Psoas muscle (tissue), 8 donors: ENCODE data around the gene GRIP2. TPM values are rescaled to one million over a fixed set of nuclear protein-coding genes. Genes with fewer than 3 reads are reported as not detected.

Source experiments
- ATAC-seq, 4 donors: fragments of 200-7000 bp; cut with Tn5 transposase; one replicate each; pipeline ENCODE4 v1.9.1; 2020; ENCODE audit warnings: moderate library complexity in 3 of 4, mild to moderate bottlenecking in 2 of 4
- DNase-seq, 2 donors: peaks; one replicate each; pipeline ENCODE4 v3.0.0-alpha.2; 2020
- H3K27ac ChIP-seq: fragments of 200-600 bp; one replicate; pipeline ENCODE4 v1.8.0; 2022
- H3K27me3 ChIP-seq, 3 donors: fragments of 200-600 bp in 1 of 3; one replicate each; pipeline versions ENCODE4 v1.6.1 to v1.8.0; 2013 to 2022; ENCODE audit warnings: low read length in 2 of 3, mild to moderate bottlenecking in 2 of 3, moderate library complexity in 1 of 3; ENCODE audit not compliant: insufficient read depth in 3 of 3
- H3K36me3 ChIP-seq, 2 donors: fragments of 200-600 bp in 1 of 2; one replicate each; pipeline versions ENCODE4 v1.6.1 to v1.8.0; 2013 to 2022; ENCODE audit warnings: low read depth in 1 of 2, mild to moderate bottlenecking in 1 of 2, moderate library complexity in 1 of 2; ENCODE audit not compliant: insufficient read depth in 1 of 2
- H3K4me1 ChIP-seq: fragments of 200-600 bp; one replicate; pipeline ENCODE4 v1.8.0; 2022
- H3K4me3 ChIP-seq: fragments of 200-600 bp; one replicate; pipeline ENCODE4 v1.8.0; 2022; ENCODE audit warnings: mild to moderate bottlenecking
- H3K9me3 ChIP-seq: fragments of 200-600 bp; one replicate; pipeline ENCODE4 v1.8.0; 2022
- WGBS, 3 donors: extraction: QIAGEN DNeasy Blood & Tissue Kit; methylation state at CpG; one replicate each; pipeline versions ENCODE4 v1.1.6 to v1.1.7; 2013; 5-methylcytosine and 5-hydroxymethylcytosine counted together
- intact Hi-C, 2 donors: fragments of 100-400 bp; cut with DNase I; formaldehyde crosslinking; loops; one replicate each; pipeline versions ENCODE4 v1.11.0 to v1.14.2; 2022
- polyA plus RNA-seq, 3 donors: library from polyadenylated mRNA; stranded (reverse); fragments of 200-250 nt; gene quantifications; one replicate each; pipeline ENCODE4 v1.2.3, GENCODE V29; 2013
- total RNA-seq, 4 donors: library from RNA; stranded (reverse); fragmentation: NEBNext Ultra II Directional in 2 of 4; extraction: Animal tissue kit (Norgen Biotek cat#: 25700) in 2 of 4; gene quantifications; one replicate each; pipeline versions ENCODE4 v1.2.1 to v1.2.4, GENCODE V29; 2021 to 2023
- TF ChIP-seq, protein P1 (sequence below): fragments of 200-600 bp; IDR thresholded peaks from one replicate; pipeline ENCODE4 v1.8.0; 2022; ENCODE audit warnings: antibody characterized with exemption
- donor health status: healthy with polysubstance abuse.
- donor health status: DM: no; HTN: no; CAD: no; lungs with moderate emphysema.
- donor health status: Bipolar disorder and iron deficiency.
- donor health status: healthy.
- donor health status: DM: yes; HTN: yes; CAD: no.
- donor health status: DM: no; HTN: no; CAD: no.
- donor health status: DM: no; HTN: no; CAD: no.
- donor health status: DM: yes; HTN: yes; CAD: no.

Gene GRIP2
- total and polyA plus RNA-seq, 7 donors: 2.2 to 37.4 (median 24.9) TPM

DNA sequence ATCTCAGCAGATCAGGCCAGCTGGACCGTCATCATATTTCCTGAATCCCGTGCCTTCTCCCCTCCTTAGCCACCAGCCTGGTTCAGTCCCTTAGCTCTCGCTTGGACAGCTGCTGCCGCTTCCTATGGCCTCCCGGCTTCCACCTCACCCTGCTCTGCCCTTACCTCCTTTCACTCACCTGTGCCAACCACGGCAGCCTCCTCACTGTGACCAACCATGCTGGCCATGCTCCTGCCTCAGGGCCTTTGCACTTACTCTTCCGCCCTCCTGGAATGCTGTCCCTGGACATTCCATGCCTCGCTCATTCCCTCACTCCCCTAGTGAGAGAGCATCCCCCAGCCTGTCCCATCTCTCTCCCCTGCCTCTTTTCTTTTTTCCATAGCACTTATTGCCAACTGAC is 19.2 kb downstream of the GRIP2 start:
- DNase-seq: peak in 1 of 2 donors; percentile 35

DNA sequence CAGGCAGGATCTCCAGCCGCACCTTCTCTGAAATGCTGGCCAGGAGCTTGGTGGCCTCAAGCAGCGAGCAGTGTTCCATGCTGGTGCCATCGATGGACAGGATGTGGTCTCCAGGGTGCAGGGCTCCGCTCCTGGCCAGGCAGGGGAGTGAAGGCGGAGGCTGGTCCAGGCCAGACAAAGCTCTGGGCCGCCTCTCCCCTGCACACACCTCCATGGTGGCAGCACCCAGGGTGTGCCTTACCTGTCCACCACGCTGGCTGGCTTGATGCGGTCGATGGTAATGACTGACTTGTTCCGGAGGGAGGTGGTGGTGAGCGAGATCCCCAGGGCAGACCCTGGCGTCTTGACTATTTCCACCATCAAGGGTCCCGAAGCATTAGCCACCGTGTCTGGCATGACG is 20.0 kb downstream of the GRIP2 start:
- intact Hi-C loops: no loop called here
- peak in 1 of 2 donors; percentile 43 for DNase-seq

More for the DNA sequence above, 19.2 kb downstream of the GRIP2 start:
- intact Hi-C loops: no loop called here
- 68 to 83% (median 71%) methylated on average over 8 of the region's 8 CpGs for WGBS, 3 donors
- Histone ChIP-seq H3K9me3 (no peaks in the 10 kb centered on the region), H3K4me1 (peaks cover 49% of the 10 kb centered on the region), H3K27me3 (no peaks in the 10 kb centered on the region), H3K4me3 (no peak overlapping the region), H3K36me3 (peaks cover 0 to 40% of the 10 kb centered on the region in 2 donors), H3K27ac (peak overlapping the region; percentile 94)
- TF ChIP-seq, protein P1, sequence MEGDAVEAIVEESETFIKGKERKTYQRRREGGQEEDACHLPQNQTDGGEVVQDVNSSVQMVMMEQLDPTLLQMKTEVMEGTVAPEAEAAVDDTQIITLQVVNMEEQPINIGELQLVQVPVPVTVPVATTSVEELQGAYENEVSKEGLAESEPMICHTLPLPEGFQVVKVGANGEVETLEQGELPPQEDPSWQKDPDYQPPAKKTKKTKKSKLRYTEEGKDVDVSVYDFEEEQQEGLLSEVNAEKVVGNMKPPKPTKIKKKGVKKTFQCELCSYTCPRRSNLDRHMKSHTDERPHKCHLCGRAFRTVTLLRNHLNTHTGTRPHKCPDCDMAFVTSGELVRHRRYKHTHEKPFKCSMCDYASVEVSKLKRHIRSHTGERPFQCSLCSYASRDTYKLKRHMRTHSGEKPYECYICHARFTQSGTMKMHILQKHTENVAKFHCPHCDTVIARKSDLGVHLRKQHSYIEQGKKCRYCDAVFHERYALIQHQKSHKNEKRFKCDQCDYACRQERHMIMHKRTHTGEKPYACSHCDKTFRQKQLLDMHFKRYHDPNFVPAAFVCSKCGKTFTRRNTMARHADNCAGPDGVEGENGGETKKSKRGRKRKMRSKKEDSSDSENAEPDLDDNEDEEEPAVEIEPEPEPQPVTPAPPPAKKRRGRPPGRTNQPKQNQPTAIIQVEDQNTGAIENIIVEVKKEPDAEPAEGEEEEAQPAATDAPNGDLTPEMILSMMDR: no peak
- ATAC-seq: no peak

GRCh38 chr3:14519406-14519805 is 20.7 kb downstream of the GRIP2 start:
- H3K4me1 ChIP-seq: peaks cover 34% of the 10 kb centered on the region
- ATAC-seq (no peak), DNase-seq (peak in 1 of 2 donors; percentile 51)
- intact Hi-C loops: no loop called here
- H3K9me3 ChIP-seq: no peaks in the 10 kb centered on the region
- no peak overlapping the region for H3K27ac ChIP-seq
- H3K27me3 ChIP-seq: no peaks in the 10 kb centered on the region
- H3K4me3 ChIP-seq: no peak overlapping the region
- 61 to 90% (median 80%) methylated on average over 1 of the region's 1 CpG for WGBS, 3 donors
- H3K36me3 ChIP-seq: peaks cover 0 to 55% of the 10 kb centered on the region in 2 donors
- TF ChIP-seq, protein P1: no peak

More for the DNA sequence above, 20.0 kb downstream of the GRIP2 start:
- H3K36me3 ChIP-seq: peaks cover 0 to 47% of the 10 kb centered on the region in 2 donors
- no peaks in the 10 kb centered on the region for H3K9me3 ChIP-seq
- no peaks in the 10 kb centered on the region for H3K27me3 ChIP-seq
- peak overlapping the region; percentile 94 for H3K27ac ChIP-seq
- TF ChIP-seq, protein P1: no peak
- no peak overlapping the region for H3K4me3 ChIP-seq
- ATAC-seq: no peak
- 85 to 89% (median 89%) methylated on average over 15 of the region's 15 CpGs for WGBS, 3 donors
- H3K4me1 ChIP-seq: peaks cover 41% of the 10 kb centered on the region

- peaks cover 0 to 60% of the 10 kb centered on the region in 2 donors for H3K36me3 ChIP-seq
- no peak overlapping the region for H3K27ac ChIP-seq
- no peak overlapping the region for H3K4me3 ChIP-seq
- ATAC-seq (no peak), DNase-seq (no peak)
- WGBS, 3 donors: 81 to 88% (median 86%) methylated on average over 11 of the region's 11 CpGs
- TF ChIP-seq, protein P1: no peak
- intact Hi-C loops: no loop called here
- H3K27me3 ChIP-seq: no peaks in the 10 kb centered on the region
- peaks cover 31% of the 10 kb centered on the region for H3K4me1 ChIP-seq
- H3K9me3 ChIP-seq: no peaks in the 10 kb centered on the region
Measured at GRCh38 chr3:14518893-14519292, 21.2 kb downstream of the GRIP2 start.

- Histone ChIP-seq H3K27ac (no peak overlapping the region), H3K4me1 (peaks cover 26% of the 10 kb centered on the region), H3K36me3 (peaks cover 0 to 64% of the 10 kb centered on the region in 2 donors), H3K27me3 (no peaks in the 10 kb centered on the region), H3K9me3 (no peaks in the 10 kb centered on the region), H3K4me3 (no peak overlapping the region)
- intact Hi-C loops: no loop called here
- peak in 1 of 2 donors; percentile 37 for DNase-seq
- 56 to 69% (median 62%) methylated on average over 7 of the region's 7 CpGs for WGBS, 3 donors
- TF ChIP-seq, protein P1: no peak
- no peak for ATAC-seq
Measured at GRCh38 chr3:14518432-14518802, 21.7 kb downstream of the GRIP2 start.
